Measurements from ENCODE around the gene EXD1.
"Not testable (repeated sequence)": the region's sequence is repeated elsewhere in the genome, so short reads cannot be mapped to it uniquely, and the experiment has no call there.

EXD1 gene

GRCh38 chr15:41150279-41150678 lies 80.3 kb downstream of the EXD1 start:
- DNase-seq = no peak

GRCh38 chr15:41148065-41148464 lies 82.5 kb downstream of the EXD1 start:
- no peak for DNase-seq

GRCh38 chr15:41139619-41140018 lies 90.9 kb downstream of the EXD1 start:
- no peak for DNase-seq

GRCh38 chr15:41139112-41139511 lies 91.4 kb downstream of the EXD1 start:
- DNase-seq = not testable (repeated sequence)

- DNase-seq = not testable (repeated sequence)
Measured at GRCh38 chr15:41135580-41135979, 95.0 kb downstream of the EXD1 start.

GRCh38 chr15:41133454-41133853 lies 97.1 kb downstream of the EXD1 start:
- no peak for DNase-seq
